OCI-LY7 (cell line): ENCODE data around the gene CAMSAP2. TPM values are rescaled to one million over a fixed set of nuclear protein-coding genes. Genes with fewer than 3 reads are reported as not detected.

ENCODE experiments used
- BruUV-seq: library from RNA; stranded (reverse); fragments of 400-500 nt; replicated peaks from 2 replicates; lab custom pipeline; 2021; lab: Mats Ljungman, UMichigan
- CTCF ChIA-PET: fragments of 300-600 bp; sonication (Branson Sonifier 250); formaldehyde crosslinking; loops from one replicate; lab custom pipeline; 2022; ENCODE audit warnings: antibody characterized with exemption; ENCODE audit not compliant: unreplicated experiment; lab: Charles Lee
- POLR2A ChIA-PET: fragments of 300-600 bp; sonication (Branson Sonifier 250); formaldehyde crosslinking; loops from one replicate; lab custom pipeline; 2022; ENCODE audit warnings: antibody characterized with exemption; lab: Charles Lee
- DNase-seq: peaks from one replicate; pipeline ENCODE4 v3.0.0-alpha.2; 2015; ENCODE audit warnings: low spot score
- H2AFZ ChIP-seq: fragments of 200-600 bp; sonication (generic), shearing (Covaris generic); 2 replicates; pipeline ENCODE4 v1.6.1; 2014; ENCODE audit warnings: mild to moderate bottlenecking, antibody characterized with exemption, low read length, moderate library complexity
- H3K27ac ChIP-seq: fragments of 200-600 bp; sonication (generic); 2 replicates; pipeline ENCODE4 v1.5.1; 2014; ENCODE audit warnings: mixed run types, low read depth, mild to moderate bottlenecking, moderate library complexity, low read length, inconsistent platforms; ENCODE audit not compliant: poor library complexity, severe bottlenecking
- H3K36me3 ChIP-seq: fragments of 200-600 bp; sonication (generic); 2 replicates; pipeline ENCODE4 v1.6.1; 2014; ENCODE audit warnings: mild to moderate bottlenecking, antibody characterized with exemption, low read length, moderate library complexity, mixed read lengths; ENCODE audit not compliant: insufficient read depth
- H3K4me1 ChIP-seq: fragments of 200-600 bp; sonication (generic); 2 replicates; pipeline ENCODE4 v1.5.1; 2014; ENCODE audit warnings: mild to moderate bottlenecking, low read length; ENCODE audit not compliant: insufficient read depth, poor library complexity, severe bottlenecking
- H3K4me2 ChIP-seq: fragments of 200-600 bp; sonication (generic); 2 replicates; pipeline ENCODE4 v1.6.1; 2014; ENCODE audit warnings: mild to moderate bottlenecking, low read length
- H3K4me3 ChIP-seq: fragments of 200-600 bp; sonication (generic); 2 replicates; pipeline ENCODE4 v1.5.1; 2014; ENCODE audit warnings: mild to moderate bottlenecking, low read depth, low read length; ENCODE audit not compliant: poor library complexity, severe bottlenecking
- H3K79me2 ChIP-seq: fragments of 200-600 bp; sonication (generic); 2 replicates; pipeline ENCODE4 v1.6.1; 2016; ENCODE audit warnings: low read depth, mild to moderate bottlenecking, low read length, moderate library complexity, mixed read lengths; ENCODE audit not compliant: insufficient read depth
- H3K9me2 ChIP-seq: fragments of 200-600 bp; sonication (generic); 2 replicates; pipeline ENCODE4 v1.6.1; 2016; ENCODE audit warnings: mild to moderate bottlenecking, low read length, mixed read lengths; ENCODE audit not compliant: insufficient read depth
- H3K9me3 ChIP-seq: fragments of 200-600 bp; sonication (generic); 2 replicates; pipeline ENCODE4 v1.6.1; 2014; ENCODE audit warnings: mild to moderate bottlenecking, mixed run types, low read length, mixed read lengths
- H4K20me1 ChIP-seq: fragments of 200-600 bp; sonication (generic); 2 replicates; pipeline ENCODE4 v1.6.1; 2014; ENCODE audit warnings: mild to moderate bottlenecking, antibody characterized with exemption, low read length, moderate library complexity, mixed read lengths; ENCODE audit not compliant: insufficient read depth
- EZH2phosphoT487 ChIP-seq: fragments of 200-600 bp; sonication (generic); IDR thresholded peaks from 2 replicates; pipeline ENCODE4 v1.6.1; 2018; ENCODE audit warnings: low read depth, borderline replicate concordance, mild to moderate bottlenecking, mixed run types, antibody characterized with exemption, low read length, moderate library complexity, mixed read lengths
- intact Hi-C: fragments of 100-400 bp; cut with micrococcal nuclease; formaldehyde crosslinking; loops from one replicate; pipeline ENCODE4 v1.10.0; 2022; ENCODE audit not compliant: unreplicated experiment
- total RNA-seq, 2 experiments: library from RNA; depleted of rRNA in 1 of 2; stranded (reverse); fragments of >200 nt in 1 of 2; shearing (Covaris generic) in 1 of 2; gene quantifications; 2 replicates each; pipeline ENCODE4 v1.2.3, GENCODE V29; 2014 to 2022
- TF ChIP-seq, protein P1 (sequence below): fragments of 200-600 bp; sonication (generic); conservative IDR thresholded peaks from 2 replicates; pipeline ENCODE4 v1.5.1; 2014; ENCODE audit warnings: mild to moderate bottlenecking, antibody characterized with exemption, low read length, moderate library complexity, mixed read lengths

CAMSAP2 gene
- total RNA-seq, 2 experiments from 2014 or later, result 9.2 to 14.9 TPM

- intact Hi-C loops, result no loop called here
- Histone ChIP-seq H3K9me3 (no peaks in the 10 kb centered on the region), H3K27ac (no peak overlapping the region), H3K4me2 (no peak overlapping the region), H3K4me3 (no peak overlapping the region), H2AFZ (no peak overlapping the region), H3K4me1 (peaks cover 5% of the 10 kb centered on the region), H4K20me1 (no peaks in the 10 kb centered on the region), H3K36me3 (no peaks in the 10 kb centered on the region), H3K9me2 (no peaks in the 10 kb centered on the region), H3K79me2 (no peaks in the 10 kb centered on the region)
- TF ChIP-seq, protein P1, sequence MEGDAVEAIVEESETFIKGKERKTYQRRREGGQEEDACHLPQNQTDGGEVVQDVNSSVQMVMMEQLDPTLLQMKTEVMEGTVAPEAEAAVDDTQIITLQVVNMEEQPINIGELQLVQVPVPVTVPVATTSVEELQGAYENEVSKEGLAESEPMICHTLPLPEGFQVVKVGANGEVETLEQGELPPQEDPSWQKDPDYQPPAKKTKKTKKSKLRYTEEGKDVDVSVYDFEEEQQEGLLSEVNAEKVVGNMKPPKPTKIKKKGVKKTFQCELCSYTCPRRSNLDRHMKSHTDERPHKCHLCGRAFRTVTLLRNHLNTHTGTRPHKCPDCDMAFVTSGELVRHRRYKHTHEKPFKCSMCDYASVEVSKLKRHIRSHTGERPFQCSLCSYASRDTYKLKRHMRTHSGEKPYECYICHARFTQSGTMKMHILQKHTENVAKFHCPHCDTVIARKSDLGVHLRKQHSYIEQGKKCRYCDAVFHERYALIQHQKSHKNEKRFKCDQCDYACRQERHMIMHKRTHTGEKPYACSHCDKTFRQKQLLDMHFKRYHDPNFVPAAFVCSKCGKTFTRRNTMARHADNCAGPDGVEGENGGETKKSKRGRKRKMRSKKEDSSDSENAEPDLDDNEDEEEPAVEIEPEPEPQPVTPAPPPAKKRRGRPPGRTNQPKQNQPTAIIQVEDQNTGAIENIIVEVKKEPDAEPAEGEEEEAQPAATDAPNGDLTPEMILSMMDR, result no peak
- peak; percentile 43 for DNase-seq
- POLR2A ChIA-PET, result interaction anchor here (0.7 to 2.3 kb wide), 5 partner anchors 9 to 246 kb away, joined by 3 to 16 read pairs (median 4); no protein-coding TSS in a partner anchor
- CTCF ChIA-PET, result interaction anchor here (0.5 to 0.7 kb wide), 2 partner anchors 10 to 150 kb away, joined by 3 read pairs; no protein-coding TSS in a partner anchor
- BruUV-seq, result no TSS peak
Measured at GRCh38 chr1:200888349-200888838, 149.7 kb downstream of the CAMSAP2 start.

DNA sequence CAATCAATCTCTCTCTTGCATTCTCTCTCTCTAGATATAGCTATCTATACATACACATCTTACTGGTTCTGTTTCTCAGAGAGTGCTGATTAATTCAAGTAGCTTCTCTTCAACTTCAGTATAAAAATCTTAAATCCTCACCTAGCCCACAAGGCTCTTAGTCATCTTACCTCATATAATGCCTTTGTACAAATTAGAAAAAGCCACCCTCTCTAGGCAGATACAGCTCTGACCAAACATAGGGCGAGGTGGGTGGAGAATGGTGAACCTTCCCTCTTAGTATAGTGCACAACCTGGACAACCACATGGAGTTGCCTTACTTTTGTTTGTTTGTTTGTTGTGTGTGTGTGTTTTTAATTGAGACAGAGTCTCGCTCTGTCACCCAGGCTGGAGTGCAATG lies 150.9 kb downstream of the CAMSAP2 start:
- H3K4me2 ChIP-seq, result no peak overlapping the region
- CTCF ChIA-PET, result no interaction called here
- no peak for DNase-seq
- intact Hi-C loops, result no loop called here
- H3K9me3 ChIP-seq, result no peaks in the 10 kb centered on the region
- POLR2A ChIA-PET, result interaction anchor here (1.5 to 2.3 kb wide), 2 partner anchors 13 to 16 kb away, joined by 3 to 16 read pairs; no protein-coding TSS in a partner anchor
- no peaks in the 10 kb centered on the region for H3K79me2 ChIP-seq
- H3K27ac ChIP-seq, result no peak overlapping the region
- H3K4me1 ChIP-seq, result peaks cover 5% of the 10 kb centered on the region
- no peak overlapping the region for H2AFZ ChIP-seq
- no peaks in the 10 kb centered on the region for H4K20me1 ChIP-seq
- no TSS peak for BruUV-seq
- no peak overlapping the region for H3K4me3 ChIP-seq
- TF ChIP-seq, protein P1, result no peak
- no peak for TF ChIP-seq EZH2phosphoT487
- H3K9me2 ChIP-seq, result no peaks in the 10 kb centered on the region
- H3K36me3 ChIP-seq, result no peaks in the 10 kb centered on the region

DNA sequence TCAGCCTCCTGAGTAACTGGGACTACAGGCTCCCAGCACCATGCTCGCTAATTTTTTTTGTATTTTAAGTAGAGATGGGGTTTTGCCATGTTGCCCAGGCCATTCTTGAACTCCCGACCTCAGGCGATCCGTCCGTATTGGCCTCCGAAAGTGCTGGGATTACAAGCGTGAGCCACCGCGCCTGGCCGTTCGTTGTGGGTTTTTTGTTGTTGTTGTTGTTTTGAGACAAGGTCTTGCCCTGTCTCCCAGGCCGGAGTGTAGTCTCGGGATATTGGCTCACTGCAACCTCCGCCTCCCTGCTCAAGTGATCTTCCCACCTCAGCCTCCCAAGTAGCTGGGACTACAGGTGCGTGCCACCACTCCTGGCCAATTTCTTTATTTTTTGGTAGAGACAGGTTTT lies 151.3 kb downstream of the CAMSAP2 start:
- H3K27ac ChIP-seq, result no peak overlapping the region
- H3K9me2 ChIP-seq, result no peaks in the 10 kb centered on the region
- TF ChIP-seq, protein P1, result no peak
- no peak for TF ChIP-seq EZH2phosphoT487
- H3K36me3 ChIP-seq, result no peaks in the 10 kb centered on the region
- POLR2A ChIA-PET, result interaction anchor here (1.5 to 2.3 kb wide), 2 partner anchors 13 to 15 kb away, joined by 3 to 16 read pairs; no protein-coding TSS in a partner anchor
- no peak overlapping the region for H3K4me3 ChIP-seq
- DNase-seq, result no peak
- no TSS peak for BruUV-seq
- H2AFZ ChIP-seq, result no peak overlapping the region
- no peaks in the 10 kb centered on the region for H3K9me3 ChIP-seq
- H3K79me2 ChIP-seq, result no peaks in the 10 kb centered on the region
- intact Hi-C loops, result no loop called here
- CTCF ChIA-PET, result no interaction called here
- peaks cover 5% of the 10 kb centered on the region for H3K4me1 ChIP-seq
- no peaks in the 10 kb centered on the region for H4K20me1 ChIP-seq
- H3K4me2 ChIP-seq, result no peak overlapping the region
